Astrocyte (in vitro differentiated cells and primary cell): ENCODE data around the gene BCL11B.

Source experiments
- EZH2 ChIP-seq: IDR thresholded peaks from 2 replicates; pipeline ENCODE4 v1.6.1; 2012; ENCODE audit warnings: mild to moderate bottlenecking, low read length, inconsistent platforms; ENCODE audit not compliant: insufficient read depth
- TF ChIP-seq, protein P1 (sequence below): IDR thresholded peaks from 2 replicates; pipeline ENCODE4 v1.5.1; 2011; ENCODE audit warnings: low read depth, mild to moderate bottlenecking, inconsistent platforms, low read length, moderate library complexity; ENCODE audit not compliant: insufficient read depth

DNA sequence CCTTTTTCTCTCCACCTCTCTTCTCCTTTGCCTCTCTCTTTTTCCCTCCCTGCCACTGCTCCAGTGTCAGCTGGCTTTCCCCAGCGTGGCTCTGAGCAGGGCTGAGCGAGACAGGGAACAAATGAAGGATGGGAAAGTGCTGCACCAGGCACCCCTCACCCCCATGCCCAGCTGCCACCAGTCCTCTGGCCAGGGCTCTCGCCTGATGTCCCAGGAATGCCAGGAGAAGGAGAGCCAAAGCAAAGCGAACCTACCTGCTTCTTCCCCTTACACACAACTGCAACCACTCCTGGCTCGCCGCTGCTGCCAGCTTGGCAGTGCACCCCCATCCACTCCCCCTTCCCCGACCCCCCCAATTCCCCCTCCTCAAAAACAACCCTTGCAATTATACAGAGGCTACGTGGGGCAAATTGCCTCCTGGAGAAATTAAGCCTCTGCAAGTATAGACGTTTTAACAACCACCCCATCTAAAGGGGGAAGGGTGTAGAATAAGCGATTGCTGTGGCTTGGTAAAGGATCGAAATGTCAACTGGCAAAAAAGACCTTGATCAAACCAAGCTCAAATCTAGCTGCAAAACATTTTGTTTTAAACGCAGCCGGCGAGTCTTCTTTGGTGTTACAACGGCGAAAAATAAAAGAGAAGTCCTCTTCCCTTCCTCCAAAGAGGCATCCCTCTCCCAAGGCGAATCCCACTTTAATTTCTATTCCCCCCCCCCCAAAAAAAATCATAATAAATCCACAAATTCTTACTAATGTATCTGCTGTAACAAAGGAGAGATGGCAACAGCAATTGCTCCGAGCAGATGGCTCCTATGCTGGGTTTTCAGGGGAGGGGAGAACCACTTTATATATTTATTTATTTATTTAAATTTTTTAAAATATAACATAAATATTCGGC, 2.9 kb downstream of the BCL11B start:
- TF ChIP-seq, protein P1, sequence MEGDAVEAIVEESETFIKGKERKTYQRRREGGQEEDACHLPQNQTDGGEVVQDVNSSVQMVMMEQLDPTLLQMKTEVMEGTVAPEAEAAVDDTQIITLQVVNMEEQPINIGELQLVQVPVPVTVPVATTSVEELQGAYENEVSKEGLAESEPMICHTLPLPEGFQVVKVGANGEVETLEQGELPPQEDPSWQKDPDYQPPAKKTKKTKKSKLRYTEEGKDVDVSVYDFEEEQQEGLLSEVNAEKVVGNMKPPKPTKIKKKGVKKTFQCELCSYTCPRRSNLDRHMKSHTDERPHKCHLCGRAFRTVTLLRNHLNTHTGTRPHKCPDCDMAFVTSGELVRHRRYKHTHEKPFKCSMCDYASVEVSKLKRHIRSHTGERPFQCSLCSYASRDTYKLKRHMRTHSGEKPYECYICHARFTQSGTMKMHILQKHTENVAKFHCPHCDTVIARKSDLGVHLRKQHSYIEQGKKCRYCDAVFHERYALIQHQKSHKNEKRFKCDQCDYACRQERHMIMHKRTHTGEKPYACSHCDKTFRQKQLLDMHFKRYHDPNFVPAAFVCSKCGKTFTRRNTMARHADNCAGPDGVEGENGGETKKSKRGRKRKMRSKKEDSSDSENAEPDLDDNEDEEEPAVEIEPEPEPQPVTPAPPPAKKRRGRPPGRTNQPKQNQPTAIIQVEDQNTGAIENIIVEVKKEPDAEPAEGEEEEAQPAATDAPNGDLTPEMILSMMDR: no peak
- TF ChIP-seq EZH2: no peak
